Omental fat pad (tissue), 4 donors: Measurements from ENCODE around the gene TMEM140. TPM values are rescaled to one million over a fixed set of nuclear protein-coding genes. Genes with fewer than 3 reads are reported as not detected.
"Not testable (repeated sequence)": the region's sequence is repeated elsewhere in the genome, so short reads cannot be mapped to it uniquely, and the experiment has no call there.

Experiments
- ATAC-seq: fragments of 150-250 bp; one replicate; pipeline ENCODE4 v1.9.1; 2016; ENCODE audit warnings: mild to moderate bottlenecking, moderate library complexity; ENCODE audit not compliant: low FRiP score
- DNase-seq: peaks from one replicate; pipeline ENCODE4 v3.0.0-alpha.2; 2019; ENCODE audit warnings: low spot score
- total RNA-seq, 4 donors: library from RNA; depleted of rRNA; stranded (reverse); fragments of >200 nt; gene quantifications; one replicate each; pipeline ENCODE4 v1.1.0, GENCODE V29; 2016
- TF ChIP-seq, protein P1 (sequence below), 3 donors: fragments of 450-650 bp; IDR thresholded peaks; one replicate each; pipeline ENCODE4 v1.5.1; 2016 to 2017; ENCODE audit warnings: antibody characterized with exemption in 3 of 3, mild to moderate bottlenecking in 3 of 3, moderate library complexity in 2 of 3

The TMEM140 gene
- total RNA-seq, 4 donors from 2014 or later: 25.9 to 106 (median 62.1) TPM

GRCh38 chr7:135168001-135168400, 20.1 kb downstream of the TMEM140 start:
- no peak for ATAC-seq

DNA sequence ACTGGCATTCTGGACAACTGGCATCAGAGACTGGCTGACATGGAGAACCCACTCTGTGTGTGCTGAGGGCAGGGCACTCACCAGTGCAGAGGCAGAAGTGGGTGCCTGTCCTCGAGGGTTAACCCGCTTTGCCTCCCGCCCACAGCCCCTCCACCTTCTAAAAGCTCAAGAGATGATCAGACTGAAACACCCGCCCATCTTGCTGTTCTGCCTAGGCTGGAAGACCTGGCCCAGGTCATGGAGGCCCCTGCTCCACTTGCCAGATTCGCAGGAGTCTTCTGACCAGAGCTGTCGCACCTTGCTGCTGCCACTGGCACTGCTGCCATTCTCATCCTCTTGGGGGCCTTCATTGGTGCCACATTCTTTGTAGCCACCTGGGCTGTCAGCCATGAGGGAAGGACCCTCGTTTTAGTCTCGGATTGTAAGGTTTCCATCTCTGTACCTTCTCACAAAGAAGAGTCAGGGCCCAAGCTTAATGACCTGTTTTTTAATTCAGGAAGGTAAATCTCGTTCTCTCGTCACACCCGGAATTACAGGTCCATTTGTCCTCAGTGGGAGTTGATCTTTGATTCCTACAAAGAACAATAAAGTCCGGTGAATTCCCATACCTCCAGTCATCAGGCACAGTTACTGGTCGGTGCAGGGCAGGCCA, 20.7 kb downstream of the TMEM140 start:
- TF ChIP-seq, protein P1, sequence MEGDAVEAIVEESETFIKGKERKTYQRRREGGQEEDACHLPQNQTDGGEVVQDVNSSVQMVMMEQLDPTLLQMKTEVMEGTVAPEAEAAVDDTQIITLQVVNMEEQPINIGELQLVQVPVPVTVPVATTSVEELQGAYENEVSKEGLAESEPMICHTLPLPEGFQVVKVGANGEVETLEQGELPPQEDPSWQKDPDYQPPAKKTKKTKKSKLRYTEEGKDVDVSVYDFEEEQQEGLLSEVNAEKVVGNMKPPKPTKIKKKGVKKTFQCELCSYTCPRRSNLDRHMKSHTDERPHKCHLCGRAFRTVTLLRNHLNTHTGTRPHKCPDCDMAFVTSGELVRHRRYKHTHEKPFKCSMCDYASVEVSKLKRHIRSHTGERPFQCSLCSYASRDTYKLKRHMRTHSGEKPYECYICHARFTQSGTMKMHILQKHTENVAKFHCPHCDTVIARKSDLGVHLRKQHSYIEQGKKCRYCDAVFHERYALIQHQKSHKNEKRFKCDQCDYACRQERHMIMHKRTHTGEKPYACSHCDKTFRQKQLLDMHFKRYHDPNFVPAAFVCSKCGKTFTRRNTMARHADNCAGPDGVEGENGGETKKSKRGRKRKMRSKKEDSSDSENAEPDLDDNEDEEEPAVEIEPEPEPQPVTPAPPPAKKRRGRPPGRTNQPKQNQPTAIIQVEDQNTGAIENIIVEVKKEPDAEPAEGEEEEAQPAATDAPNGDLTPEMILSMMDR (IDR thresholded peaks at IDR 0.05): no peak
- ATAC-seq: no peak

More at GRCh38 chr7:135168001-135168400, 20.1 kb downstream of the TMEM140 start:
- TF ChIP-seq, protein P1 (IDR thresholded peaks at IDR 0.05): no peak
- no peak for DNase-seq

GRCh38 chr7:135169141-135169963, 21.5 kb downstream of the TMEM140 start:
- DNase-seq: no peak
- TF ChIP-seq, protein P1 (IDR thresholded peaks at IDR 0.05): peak in 1 of 3 donors; percentile 6
- peak; percentile 63 for ATAC-seq

More for the DNA sequence above, 20.7 kb downstream of the TMEM140 start:
- DNase-seq: no peak

DNA sequence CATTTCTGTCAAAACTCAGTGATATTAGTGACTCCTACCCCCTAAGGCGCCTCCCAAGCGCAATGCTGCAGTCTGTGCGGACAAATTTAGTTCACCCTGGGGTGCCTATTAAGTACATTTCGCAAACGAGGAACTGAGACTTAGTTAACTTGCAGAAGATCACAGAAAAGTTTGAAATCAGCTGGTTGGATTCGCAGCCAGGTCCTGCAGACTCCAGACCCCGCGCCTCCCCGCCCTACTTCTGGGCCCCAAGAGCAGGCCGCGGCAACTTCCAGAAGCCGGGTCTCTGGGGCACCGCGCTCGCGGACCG, 22.0 kb downstream of the TMEM140 start:
- ATAC-seq (no peak), DNase-seq (no peak)
- TF ChIP-seq, protein P1 (IDR thresholded peaks at IDR 0.05): no peak

GRCh38 chr7:135170274-135170997, 22.6 kb downstream of the TMEM140 start, which contains the start of gene CYREN:
Gene CYREN, minus strand, starts transcription at chr7:135170707. Its CDS starts 1,785 bp downstream, at chr7:135168922.
- peak; percentile 93 for ATAC-seq
- DNase-seq: peak; percentile 79
- TF ChIP-seq, protein P1 (IDR thresholded peaks at IDR 0.05): peak in 1 of 3 donors; percentile 17

GRCh38 chr7:135170998-135171481, 23.2 kb downstream of the TMEM140 start:
- DNase-seq, ATAC-seq: not testable (repeated sequence)

DNA sequence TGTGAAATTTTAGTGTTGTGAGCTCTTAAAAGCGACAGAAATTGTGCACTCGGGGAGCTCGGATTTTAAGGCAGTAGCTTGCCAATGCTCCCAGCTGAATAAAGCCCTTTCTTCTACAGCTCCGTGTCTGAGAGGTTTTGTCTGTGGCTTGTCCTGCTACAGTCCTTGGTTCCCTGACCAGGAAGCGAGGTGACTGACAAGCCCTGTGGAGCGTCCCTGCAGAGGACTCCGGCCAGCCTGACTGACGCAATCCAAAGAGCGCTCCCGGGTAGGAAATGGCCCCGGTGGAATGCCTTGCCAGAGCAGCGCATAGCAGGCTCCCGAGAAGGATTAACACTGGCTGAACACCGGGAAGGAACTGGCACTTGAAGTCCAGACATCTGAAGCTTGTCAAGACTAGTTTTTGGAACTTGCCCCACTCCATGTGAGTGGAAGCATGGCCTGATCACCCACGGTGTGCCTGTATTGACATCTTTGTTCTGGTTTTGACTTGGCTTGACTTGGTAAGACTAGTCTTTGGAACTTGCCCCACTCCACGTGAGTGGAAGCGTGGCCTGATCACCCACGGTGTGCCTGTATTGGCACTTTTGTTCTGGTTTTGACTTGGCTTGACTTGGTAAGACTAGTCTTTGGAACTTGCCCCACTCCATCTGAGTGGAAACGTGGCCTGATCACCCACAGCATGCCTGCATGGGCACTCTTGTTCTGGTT, 23.9 kb downstream of the TMEM140 start:
- not testable (repeated sequence) for DNase-seq

GRCh38 chr7:135173916-135174315, 26.0 kb downstream of the TMEM140 start:
- DNase-seq: not testable (repeated sequence)

More for the DNA sequence above, 23.9 kb downstream of the TMEM140 start:
- not testable (repeated sequence) for ATAC-seq

More at GRCh38 chr7:135173916-135174315, 26.0 kb downstream of the TMEM140 start:
- ATAC-seq: not testable (repeated sequence)
